Measurements from ENCODE around the gene KCNK7.
A peak's percentile ranks its signal among the peaks of the same experiment; 100 is the strongest.

Gene KCNK7

GRCh38 chr11:65615950-65616574 lies 20.5 kb upstream of the KCNK7 start:
- no peak overlapping the region for H2AFZ ChIP-seq
- peak overlapping the region; percentile 80 for H3K27ac ChIP-seq
- peak overlapping the region; percentile 67 for H3K4me3 ChIP-seq (ENCODE audit: low read depth, low read length)
- no peaks in the 10 kb centered on the region for H3K9me3 ChIP-seq (ENCODE audit: control insufficient read depth, low read length)
- peaks cover 5% of the 10 kb centered on the region for H3K4me1 ChIP-seq
- peak overlapping the region; percentile 66 for H3K4me2 ChIP-seq (ENCODE audit: low read length)
- TF ChIP-seq, protein P1, sequence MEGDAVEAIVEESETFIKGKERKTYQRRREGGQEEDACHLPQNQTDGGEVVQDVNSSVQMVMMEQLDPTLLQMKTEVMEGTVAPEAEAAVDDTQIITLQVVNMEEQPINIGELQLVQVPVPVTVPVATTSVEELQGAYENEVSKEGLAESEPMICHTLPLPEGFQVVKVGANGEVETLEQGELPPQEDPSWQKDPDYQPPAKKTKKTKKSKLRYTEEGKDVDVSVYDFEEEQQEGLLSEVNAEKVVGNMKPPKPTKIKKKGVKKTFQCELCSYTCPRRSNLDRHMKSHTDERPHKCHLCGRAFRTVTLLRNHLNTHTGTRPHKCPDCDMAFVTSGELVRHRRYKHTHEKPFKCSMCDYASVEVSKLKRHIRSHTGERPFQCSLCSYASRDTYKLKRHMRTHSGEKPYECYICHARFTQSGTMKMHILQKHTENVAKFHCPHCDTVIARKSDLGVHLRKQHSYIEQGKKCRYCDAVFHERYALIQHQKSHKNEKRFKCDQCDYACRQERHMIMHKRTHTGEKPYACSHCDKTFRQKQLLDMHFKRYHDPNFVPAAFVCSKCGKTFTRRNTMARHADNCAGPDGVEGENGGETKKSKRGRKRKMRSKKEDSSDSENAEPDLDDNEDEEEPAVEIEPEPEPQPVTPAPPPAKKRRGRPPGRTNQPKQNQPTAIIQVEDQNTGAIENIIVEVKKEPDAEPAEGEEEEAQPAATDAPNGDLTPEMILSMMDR (IDR thresholded peaks at IDR 0.05) = no peak
- H3K79me2 ChIP-seq = no peaks in the 10 kb centered on the region
- no peaks in the 10 kb centered on the region for H3K27me3 ChIP-seq (ENCODE audit: control insufficient read depth, insufficient read depth, low read length)
- no peaks in the 10 kb centered on the region for H3K36me3 ChIP-seq (ENCODE audit: control insufficient read depth, insufficient read depth, low read length)
- H3K9ac ChIP-seq = no peak overlapping the region

DNA sequence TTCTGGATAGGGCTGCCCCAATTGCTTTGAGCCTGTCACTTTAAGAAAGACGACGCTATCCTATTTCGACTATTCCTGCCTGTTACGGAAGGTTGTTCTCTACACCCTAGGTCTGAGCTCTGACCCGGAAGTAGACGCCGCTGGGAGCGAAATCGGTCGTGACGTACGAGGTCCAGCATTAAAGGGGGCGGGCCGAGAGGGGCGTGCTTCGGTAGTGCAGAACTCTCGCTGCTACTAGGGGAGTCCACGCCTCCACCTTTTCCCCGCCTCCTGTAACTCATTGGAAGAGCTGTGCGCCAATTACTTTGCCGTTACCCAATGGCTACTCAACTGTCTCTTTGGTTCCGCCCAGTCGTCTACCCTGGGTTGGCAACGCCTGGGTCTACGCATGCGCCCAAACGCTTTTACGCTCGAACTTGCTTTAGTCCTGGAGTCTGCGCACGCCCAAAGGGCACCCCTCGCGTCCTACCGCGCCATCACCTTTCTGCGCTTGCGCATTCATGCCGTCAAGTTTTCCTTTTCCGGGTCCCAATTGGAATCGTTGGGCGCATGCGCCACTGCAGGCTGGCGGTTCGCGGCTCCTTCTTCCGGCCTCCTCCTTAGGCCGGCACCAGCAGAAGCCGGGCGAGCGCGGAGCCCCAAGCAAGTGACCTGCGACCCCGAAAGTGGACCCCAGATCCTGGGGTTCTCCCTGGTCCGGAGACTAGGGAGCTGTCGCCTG lies 19.8 kb upstream of the KCNK7 start, which contains the start of gene PCNX3:
Gene PCNX3 (plus strand): TSS at position 548 of the 721 bp plus-strand sequence. CDS start 536 bp downstream, outside the sequence.
- H3K4me3 ChIP-seq (ENCODE audit: low read depth, low read length) = peak within 1 kb of the TSS; percentile 77
- no peaks in the 10 kb centered on the region for H3K27me3 ChIP-seq (ENCODE audit: control insufficient read depth, insufficient read depth, low read length)
- peak within 1 kb of the TSS; percentile 59 for H2AFZ ChIP-seq
- H3K79me2 ChIP-seq = no peaks in the 10 kb centered on the region
- H3K27ac ChIP-seq = peak within 1 kb of the TSS; percentile 80
- no peaks in the 10 kb centered on the region for H3K36me3 ChIP-seq (ENCODE audit: control insufficient read depth, insufficient read depth, low read length)
- peak within 1 kb of the TSS; percentile 11 for H3K9ac ChIP-seq
- TF ChIP-seq, protein P1 (IDR thresholded peaks at IDR 0.05) = no peak
- H3K4me2 ChIP-seq (ENCODE audit: low read length) = peak within 1 kb of the TSS; percentile 85
- peaks cover 5% of the 10 kb centered on the region for H3K4me1 ChIP-seq
- no peaks in the 10 kb centered on the region for H3K9me3 ChIP-seq (ENCODE audit: control insufficient read depth, low read length)

- Histone ChIP-seq H3K27me3 (ENCODE audit: control insufficient read depth, insufficient read depth, low read length) (no peaks in the 10 kb centered on the region), H3K9me3 (ENCODE audit: control insufficient read depth, low read length) (no peaks in the 10 kb centered on the region)
Measured at GRCh38 chr11:65613091-65613928, 17.7 kb upstream of the KCNK7 start.

GRCh38 chr11:65612691-65613090 lies 17.1 kb upstream of the KCNK7 start:
- H3K27ac ChIP-seq = no peak overlapping the region
- no peaks in the 10 kb centered on the region for H3K9me3 ChIP-seq (ENCODE audit: control insufficient read depth, low read length)
- no peaks in the 10 kb centered on the region for H3K27me3 ChIP-seq (ENCODE audit: control insufficient read depth, insufficient read depth, low read length)
- H3K79me2 ChIP-seq = no peaks in the 10 kb centered on the region
- H3K4me2 ChIP-seq (ENCODE audit: low read length) = peak overlapping the region; percentile 85
- TF ChIP-seq, protein P1 (IDR thresholded peaks at IDR 0.05) = no peak
- H2AFZ ChIP-seq = no peak overlapping the region
- H3K4me1 ChIP-seq = peaks cover 5% of the 10 kb centered on the region
- no peak overlapping the region for H3K9ac ChIP-seq
- H3K4me3 ChIP-seq (ENCODE audit: low read depth, low read length) = peak overlapping the region; percentile 27
- H3K36me3 ChIP-seq (ENCODE audit: control insufficient read depth, insufficient read depth, low read length) = no peaks in the 10 kb centered on the region

More at GRCh38 chr11:65613091-65613928, 17.7 kb upstream of the KCNK7 start:
- H3K4me2 ChIP-seq (ENCODE audit: low read length) = peak overlapping the region; percentile 85
- peak overlapping the region; percentile 59 for H2AFZ ChIP-seq
- H3K36me3 ChIP-seq (ENCODE audit: control insufficient read depth, insufficient read depth, low read length) = no peaks in the 10 kb centered on the region
- H3K27ac ChIP-seq = peak overlapping the region; percentile 80
- no peaks in the 10 kb centered on the region for H3K79me2 ChIP-seq
- H3K4me3 ChIP-seq (ENCODE audit: low read depth, low read length) = peak overlapping the region; percentile 77
- H3K9ac ChIP-seq = no peak overlapping the region
- TF ChIP-seq, protein P1 (IDR thresholded peaks at IDR 0.05) = no peak
- peaks cover 5% of the 10 kb centered on the region for H3K4me1 ChIP-seq
